Measurements from ENCODE around the gene WBP2NL. TPM values are rescaled to one million over a fixed set of nuclear protein-coding genes. Genes with fewer than 3 reads are reported as not detected.

Gene WBP2NL
- total RNA-seq, 1 experiment from 2014 or later, result not detected

DNA sequence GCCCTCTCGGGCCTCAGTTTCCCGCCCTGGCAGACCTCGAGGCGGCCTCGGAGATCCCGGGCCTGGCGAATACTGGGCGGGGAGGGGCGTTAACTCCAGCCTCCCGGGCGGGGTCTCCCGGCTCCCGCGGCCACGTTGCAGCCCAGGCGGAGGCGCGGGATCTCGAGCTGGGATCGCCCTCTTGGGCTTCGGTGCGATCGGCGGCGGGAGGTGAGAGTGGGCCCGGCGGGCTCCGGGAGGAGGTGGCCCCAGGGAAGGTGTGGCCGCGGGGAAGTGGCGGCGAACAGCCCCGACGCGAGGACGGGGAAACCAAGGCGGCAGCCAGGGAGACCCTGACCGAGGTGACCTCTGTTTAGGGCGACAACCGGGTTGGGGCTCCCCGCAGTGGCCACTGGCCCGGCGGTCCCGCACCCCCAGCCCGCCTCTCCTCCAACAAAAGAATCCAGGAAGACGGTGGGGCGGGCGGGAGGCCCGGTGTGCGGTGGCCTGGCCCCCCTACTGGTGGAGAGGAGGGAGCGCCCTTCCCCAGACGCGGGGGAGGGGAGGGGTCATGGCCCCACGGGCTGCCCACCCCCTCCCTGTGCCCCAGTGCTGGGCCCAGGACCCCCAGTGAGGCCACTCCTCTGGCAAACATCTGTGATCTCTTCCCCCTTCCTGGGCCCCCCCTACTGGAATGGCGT lies 75.7 kb downstream of the WBP2NL start, which contains the start of gene PHETA2:
Gene PHETA2 (plus strand): TSS at position 117 of the 680 bp plus-strand sequence. CDS start 3,046 bp downstream, outside the sequence.
- DNase-seq, result no peak
- Histone ChIP-seq H3K9me3 (no peaks in the 10 kb centered on the region), H3K36me3 (no peaks in the 10 kb centered on the region), H3K27me3 (no peaks in the 10 kb centered on the region), H3K4me3 (no peak within 1 kb of the TSS)

DNA sequence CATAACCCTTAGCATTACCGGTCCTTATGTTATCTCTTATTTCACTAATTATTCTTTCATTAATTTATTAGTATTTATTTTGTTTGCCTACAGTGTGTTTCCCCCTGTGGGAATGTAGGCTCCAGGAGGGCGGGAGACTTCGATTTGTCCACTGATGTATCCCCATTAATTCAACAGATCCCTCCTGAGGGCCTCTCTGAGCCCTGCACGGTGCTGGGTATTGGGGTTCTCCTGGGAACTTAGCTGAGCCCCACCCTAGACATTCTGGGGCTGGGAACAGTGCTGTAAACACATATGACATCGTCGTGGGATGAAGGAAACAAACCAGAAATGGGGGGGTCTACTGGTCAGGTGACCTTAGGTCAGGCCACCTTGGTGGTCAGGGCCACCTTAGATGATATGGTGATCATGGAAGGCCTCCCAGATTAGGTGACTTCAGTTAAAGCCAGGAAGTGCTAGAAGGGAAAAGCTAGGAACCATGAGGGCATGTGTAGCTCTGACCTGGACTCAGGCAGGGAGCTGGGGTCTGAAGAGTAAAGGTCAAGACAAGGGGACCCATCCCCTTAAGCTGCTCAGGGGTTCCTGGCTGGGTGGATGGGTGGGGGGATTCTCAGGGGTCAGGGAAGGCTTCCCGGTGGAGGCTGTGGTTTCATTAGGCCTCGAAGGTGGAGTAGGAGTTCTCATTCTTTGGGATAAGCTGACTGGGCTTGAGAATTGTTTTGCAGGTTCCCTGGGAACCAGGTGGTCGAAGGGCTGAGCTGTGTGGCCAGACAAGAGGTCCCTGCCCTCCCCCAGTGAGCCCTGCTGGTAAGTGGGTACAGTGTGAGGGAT lies 76.5 kb downstream of the WBP2NL start:
- DNase-seq, result no peak
- Histone ChIP-seq H3K9me3 (no peaks in the 10 kb centered on the region), H3K27me3 (no peaks in the 10 kb centered on the region), H3K36me3 (no peaks in the 10 kb centered on the region), H3K4me3 (no peak overlapping the region)

DNA sequence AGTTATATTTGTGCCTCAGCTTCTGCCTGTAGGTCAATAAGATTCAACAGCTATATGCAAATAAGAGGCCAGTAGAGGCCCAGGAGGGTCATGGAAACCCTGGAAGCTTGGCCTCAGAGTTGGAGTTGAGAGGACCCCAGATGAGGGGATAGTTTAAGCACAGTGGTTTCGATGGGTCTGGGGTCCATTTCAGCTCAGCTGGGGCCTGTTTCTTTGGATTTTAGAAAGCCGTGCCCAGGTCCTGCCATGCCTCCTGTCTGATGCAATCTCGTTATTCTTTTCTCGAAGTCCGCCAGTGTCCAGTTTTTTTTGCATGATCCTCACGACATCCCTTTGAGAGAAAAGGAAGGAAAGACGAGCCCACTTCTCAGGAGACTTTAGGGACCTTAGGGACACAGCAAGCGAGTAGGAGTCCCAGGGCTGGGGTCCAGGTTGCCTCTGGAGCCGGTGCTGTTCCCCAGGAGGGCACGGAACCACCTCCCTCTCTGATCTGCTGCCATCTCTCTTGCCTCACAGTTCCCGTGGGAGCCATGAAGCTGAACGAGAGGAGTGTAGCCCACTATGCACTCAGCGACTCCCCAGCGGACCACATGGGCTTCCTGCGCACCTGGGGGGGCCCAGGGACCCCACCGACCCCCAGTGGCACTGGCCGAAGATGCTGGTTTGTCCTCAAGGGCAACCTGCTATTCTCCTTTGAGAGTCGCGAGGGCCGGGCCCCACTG lies 78.3 kb downstream of the WBP2NL start:
- no peaks in the 10 kb centered on the region for H3K9me3 ChIP-seq
- H3K4me3 ChIP-seq, result no peak overlapping the region
- no peaks in the 10 kb centered on the region for H3K27me3 ChIP-seq
- no peak for DNase-seq
- H3K36me3 ChIP-seq, result peaks cover 7% of the 10 kb centered on the region

DNA sequence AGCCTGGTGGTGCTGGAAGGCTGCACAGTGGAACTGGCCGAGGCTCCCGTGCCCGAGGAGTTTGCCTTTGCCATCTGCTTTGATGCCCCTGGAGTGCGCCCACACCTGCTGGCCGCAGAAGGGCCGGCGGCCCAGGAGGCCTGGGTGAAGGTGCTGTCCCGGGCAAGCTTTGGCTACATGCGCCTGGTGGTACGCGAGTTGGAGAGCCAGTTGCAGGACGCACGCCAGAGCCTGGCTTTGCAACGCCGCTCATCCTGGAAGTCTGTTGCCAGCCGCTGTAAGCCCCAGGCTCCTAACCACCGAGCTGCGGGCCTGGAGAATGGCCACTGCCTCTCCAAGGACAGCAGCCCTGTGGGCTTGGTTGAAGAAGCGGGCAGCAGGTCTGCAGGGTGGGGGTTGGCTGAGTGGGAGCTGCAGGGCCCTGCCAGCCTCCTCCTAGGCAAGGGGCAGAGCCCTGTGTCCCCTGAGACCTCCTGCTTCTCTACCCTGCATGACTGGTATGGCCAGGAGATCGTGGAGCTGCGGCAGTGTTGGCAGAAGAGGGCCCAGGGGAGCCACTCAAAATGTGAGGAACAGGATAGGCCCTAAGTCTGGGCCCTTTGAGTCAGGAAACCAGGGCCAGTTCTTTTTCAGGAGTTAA lies 79.0 kb downstream of the WBP2NL start:
- H3K27me3 ChIP-seq, result no peaks in the 10 kb centered on the region
- no peak overlapping the region for H3K4me3 ChIP-seq
- no peak for DNase-seq
- H3K9me3 ChIP-seq, result no peaks in the 10 kb centered on the region
- H3K36me3 ChIP-seq, result peaks cover 11% of the 10 kb centered on the region

Other genes starting within 250 kb of the WBP2NL start
- gene CCDC134, start 198.1 kb upstream of the WBP2NL start, total RNA-seq (2014; rRNA removed; shearing (Covaris generic); ENCODE audit: low replicate concordance), result 2.7 and 14.0 TPM in 2 replicates
- 15.0 and 26.5 TPM in 2 replicates for gene SREBF2, start 165.7 kb upstream of the WBP2NL start, total RNA-seq (2014; rRNA removed; shearing (Covaris generic); ENCODE audit: low replicate concordance)
- not detected in 2 replicates for gene SHISA8, start 83.7 kb upstream of the WBP2NL start, total RNA-seq (2014; rRNA removed; shearing (Covaris generic); ENCODE audit: low replicate concordance)
- gene TNFRSF13C, start 72.0 kb upstream of the WBP2NL start, total RNA-seq (2014; rRNA removed; shearing (Covaris generic); ENCODE audit: low replicate concordance), result not detected in 2 replicates
- 23.6 and 60.6 TPM in 2 replicates for gene CENPM, start 51.6 kb upstream of the WBP2NL start, total RNA-seq (2014; rRNA removed; shearing (Covaris generic); ENCODE audit: low replicate concordance)
- 0.43 and 3.5 TPM in 2 replicates for gene SEPTIN3, start 29.3 kb upstream of the WBP2NL start, total RNA-seq (2014; rRNA removed; shearing (Covaris generic); ENCODE audit: low replicate concordance)
- gene NAGA, start 72.0 kb downstream of the WBP2NL start, total RNA-seq (2014; rRNA removed; shearing (Covaris generic); ENCODE audit: low replicate concordance), result 16.9 and 25.2 TPM in 2 replicates
- 0.16 TPM in 1 of 2 replicates, not detected in the other for gene PHETA2, start 75.5 kb downstream of the WBP2NL start, total RNA-seq (2014; rRNA removed; shearing (Covaris generic); ENCODE audit: low replicate concordance)
- gene SMDT1, start 80.9 kb downstream of the WBP2NL start, total RNA-seq (2014; rRNA removed; shearing (Covaris generic); ENCODE audit: low replicate concordance), result 31.8 and 64.7 TPM in 2 replicates
- gene NDUFA6, start 92.0 kb downstream of the WBP2NL start, total RNA-seq (2014; rRNA removed; shearing (Covaris generic); ENCODE audit: low replicate concordance), result 62.0 and 91.3 TPM in 2 replicates
- 0.91 and 2.7 TPM in 2 replicates for gene CYP2D6, start 132.0 kb downstream of the WBP2NL start, total RNA-seq (2014; rRNA removed; shearing (Covaris generic); ENCODE audit: low replicate concordance)

Measured in MG63 (cell line).